Heart left ventricle (tissue), 13 donors: ENCODE data around the gene TAAR9.

Source experiments
- CTCF ChIP-seq, 12 donors: fragments of 200-600 bp; sonication (generic) in 4 of 12; IDR thresholded peaks; one replicate each; pipeline versions ENCODE4 v1.5.0 to v1.8.0; 2018 to 2022; ENCODE audit warnings: antibody characterized with exemption in 12 of 12, mild to moderate bottlenecking in 5 of 12
- POLR2A ChIP-seq, 2 donors: fragments of 450-650 bp; IDR thresholded peaks; one replicate each; pipeline ENCODE4 v1.6.1; 2017; ENCODE audit warnings: antibody characterized with exemption in 2 of 2, mild to moderate bottlenecking in 2 of 2, moderate library complexity in 2 of 2
- donor health status: ischemic (EF 13 %, LVEDD 7.1; RV severe dilation, severe dysfunction).
- donor health status: DM: no; HTN: yes; CAD: no.
- donor health status: DM: no; HTN: no; CAD: no.
- donor health status: ischemic (EF 25% LVEDD 6.9; RV normal size, moderate dysfunction).
- donor health status: ischemic (EF 25% LVEDD 5.7; RV mildly dilated, moderate dysfunction).
- donor health status: ischemic (EF 35%, LVEDD 5.7; RV mildly dilated, moderate dysfunction).
- donor health status: nonischemic (EF 11% LVEDD 7.7; RV severe dilation, severe dysfunction).
- donor health status: DM: yes; HTN: yes; CAD: no.
- donor health status: PGD.
- donor health status: ischemic (EF 29% LVEDD 5.4; RV normal size, mild dysfunction).
- donor health status: nonischemic (EF 23%, LVEDD 6.1; RV moderate dilation, normal function).

GRCh38 chr6:132494954-132495353, 43.1 kb upstream of the TAAR9 start:
- TF ChIP-seq CTCF (IDR thresholded peaks at IDR 0.05) (no peak), POLR2A (IDR thresholded peaks at IDR 0.05) (no peak)
